Measurements from ENCODE around the gene TSHZ1. TPM values are rescaled to one million over a fixed set of nuclear protein-coding genes. Genes with fewer than 3 reads are reported as not detected.

Gene TSHZ1
- total RNA-seq, 4 donors from 2014 or later: 16.3 to 34.8 (median 29.8) TPM

- Histone ChIP-seq H3K9me3 (no peaks in the 10 kb centered on the region), H3K4me1 (no peaks in the 10 kb centered on the region), H3K27me3 (no peaks in the 10 kb centered on the region), H3K27ac (no peak overlapping the region), H3K4me3 (no peak overlapping the region), H3K36me3 (no peaks in the 10 kb centered on the region)
- no peak for TF ChIP-seq CTCF (IDR thresholded peaks at IDR 0.05)
- no peak for TF ChIP-seq POLR2AphosphoS5 (IDR thresholded peaks at IDR 0.05)
- TF ChIP-seq EP300 (IDR thresholded peaks at IDR 0.05; ENCODE audit: low read depth): no peak
- TF ChIP-seq POLR2A (IDR thresholded peaks at IDR 0.05): no peak
- intact Hi-C loops (cut with DNase I; ENCODE audit: low total_unique reads): no loop called here
- in situ Hi-C loops (cut with MboI; ENCODE audit: low pct_ligation_motif_present in 1 of 4, low pct_unique_long_range_greater_than_20kb in 1 of 4, low sequenced_read_pairs in 3 of 4): no loop called here
- WGBS, 2 donors (ENCODE audit: low coverage in 1 of 2): 53 to 85% methylated on average over 5 to 27 of the region's 27 CpGs
- no peak for DNase-seq
Measured at GRCh38 chr18:75304678-75305557, 94.3 kb downstream of the TSHZ1 start.

- no peaks in the 10 kb centered on the region for H3K4me1 ChIP-seq
- no peaks in the 10 kb centered on the region for H3K9me3 ChIP-seq
- no peak overlapping the region for H3K4me3 ChIP-seq
- intact Hi-C loops (cut with DNase I; ENCODE audit: low total_unique reads): no loop called here
- in situ Hi-C loops (cut with MboI; ENCODE audit: low pct_ligation_motif_present in 1 of 4, low pct_unique_long_range_greater_than_20kb in 1 of 4, low sequenced_read_pairs in 3 of 4): no loop called here
- no peak overlapping the region for H3K27ac ChIP-seq
- WGBS, 2 donors (ENCODE audit: low coverage in 1 of 2): 88 to 90% methylated on average over 4 of the region's 4 CpGs
- no peaks in the 10 kb centered on the region for H3K36me3 ChIP-seq
- no peak for DNase-seq
- no peak for TF ChIP-seq POLR2AphosphoS5 (IDR thresholded peaks at IDR 0.05)
- TF ChIP-seq EP300 (IDR thresholded peaks at IDR 0.05; ENCODE audit: low read depth): no peak
- TF ChIP-seq POLR2A (IDR thresholded peaks at IDR 0.05): no peak
- no peak for TF ChIP-seq CTCF (IDR thresholded peaks at IDR 0.05)
- H3K27me3 ChIP-seq: no peaks in the 10 kb centered on the region
Measured at GRCh38 chr18:75305984-75306383, 95.4 kb downstream of the TSHZ1 start.

GRCh38 chr18:75307530-75307929, 96.9 kb downstream of the TSHZ1 start:
- intact Hi-C loops (cut with DNase I; ENCODE audit: low total_unique reads) (no loop called here), in situ Hi-C loops (cut with MboI; ENCODE audit: low pct_ligation_motif_present in 1 of 4, low pct_unique_long_range_greater_than_20kb in 1 of 4, low sequenced_read_pairs in 3 of 4) (no loop called here)
- Histone ChIP-seq H3K4me1 (no peaks in the 10 kb centered on the region), H3K9me3 (no peaks in the 10 kb centered on the region), H3K36me3 (no peaks in the 10 kb centered on the region), H3K4me3 (no peak overlapping the region), H3K27ac (no peak overlapping the region), H3K27me3 (no peaks in the 10 kb centered on the region)
- TF ChIP-seq EP300 (IDR thresholded peaks at IDR 0.05; ENCODE audit: low read depth) (no peak), POLR2AphosphoS5 (IDR thresholded peaks at IDR 0.05) (no peak), CTCF (IDR thresholded peaks at IDR 0.05) (no peak), POLR2A (IDR thresholded peaks at IDR 0.05) (no peak)
- DNase-seq: no peak
- 78 to 100% methylated on average over 2 of the region's 2 CpGs for WGBS, 2 donors (ENCODE audit: low coverage in 1 of 2)

- in situ Hi-C loops (cut with MboI; ENCODE audit: low pct_ligation_motif_present in 1 of 4, low pct_unique_long_range_greater_than_20kb in 1 of 4, low sequenced_read_pairs in 3 of 4): no loop called here
- Histone ChIP-seq H3K4me1 (no peaks in the 10 kb centered on the region), H3K9me3 (no peaks in the 10 kb centered on the region), H3K27me3 (no peaks in the 10 kb centered on the region), H3K36me3 (no peaks in the 10 kb centered on the region), H3K4me3 (no peak overlapping the region), H3K27ac (no peak overlapping the region)
- 89 to 96% methylated on average over 3 to 8 of the region's 8 CpGs for WGBS, 2 donors (ENCODE audit: low coverage in 1 of 2)
- no peak for TF ChIP-seq CTCF (IDR thresholded peaks at IDR 0.05)
- no peak for TF ChIP-seq POLR2A (IDR thresholded peaks at IDR 0.05)
- TF ChIP-seq POLR2AphosphoS5 (IDR thresholded peaks at IDR 0.05): no peak
- no peak for TF ChIP-seq EP300 (IDR thresholded peaks at IDR 0.05; ENCODE audit: low read depth)
- DNase-seq: no peak
- intact Hi-C loops (cut with DNase I; ENCODE audit: low total_unique reads): no loop called here
Measured at GRCh38 chr18:75309564-75309963, 99.0 kb downstream of the TSHZ1 start.
